ENCODE data around the gene BEST1. TPM values are rescaled to one million over a fixed set of nuclear protein-coding genes. Genes with fewer than 3 reads are reported as not detected.

BEST1 gene
- total RNA-seq, 4 donors from 2014 or later = 8.1 to 14.3 (median 10.1) TPM

GRCh38 chr11:61923166-61924063 is 26.7 kb upstream of the BEST1 start:
- TF ChIP-seq CTCF (IDR thresholded peaks at IDR 0.05; ENCODE audit: low read depth) = no peak

- no peak for TF ChIP-seq CTCF (IDR thresholded peaks at IDR 0.05; ENCODE audit: low read depth)
Measured at GRCh38 chr11:61924064-61924455, 26.1 kb upstream of the BEST1 start.

GRCh38 chr11:61925736-61926135 is 24.4 kb upstream of the BEST1 start:
- no peak for TF ChIP-seq CTCF (IDR thresholded peaks at IDR 0.05; ENCODE audit: low read depth)

- TF ChIP-seq CTCF (IDR thresholded peaks at IDR 0.05; ENCODE audit: low read depth) = no peak
Measured at GRCh38 chr11:61926235-61926634, 23.9 kb upstream of the BEST1 start.

GRCh38 chr11:61927501-61927900 is 22.6 kb upstream of the BEST1 start:
- no peak for TF ChIP-seq CTCF (IDR thresholded peaks at IDR 0.05; ENCODE audit: low read depth)

GRCh38 chr11:61928606-61929005 is 21.5 kb upstream of the BEST1 start:
- TF ChIP-seq CTCF (IDR thresholded peaks at IDR 0.05; ENCODE audit: low read depth) = no peak

- no peak for TF ChIP-seq CTCF (IDR thresholded peaks at IDR 0.05; ENCODE audit: low read depth)
Measured at GRCh38 chr11:61930933-61931332, 19.2 kb upstream of the BEST1 start.

Data from subcutaneous adipose tissue (tissue), 4 donors.